Measurements from ENCODE around the gene LRRC8E.
"Not testable (repeated sequence)": the region's sequence is repeated elsewhere in the genome, so short reads cannot be mapped to it uniquely, and the experiment has no call there.

The LRRC8E gene

GRCh38 chr19:7915250-7916102 lies 27.2 kb downstream of the LRRC8E start:
- H3K9me3 Mint-ChIP-seq = no peaks in the 10 kb centered on the region
- H3K4me3 Mint-ChIP-seq = peak overlapping the region; percentile 72 to 75
- ATAC-seq (replicated peaks) = no peak
- H3K36me3 Mint-ChIP-seq (ENCODE audit: insufficient read depth) = peaks cover 62% of the 10 kb centered on the region
- H3K27ac Mint-ChIP-seq = peak overlapping the region; percentile 52 to 86
- DNase-seq = no peak
- peaks cover 20 to 23% of the 10 kb centered on the region in 2 donors for H3K4me1 Mint-ChIP-seq (ENCODE audit: low read depth in 2 of 2)
- peaks cover 5 to 36% of the 10 kb centered on the region in 2 donors for H3K27me3 Mint-ChIP-seq

GRCh38 chr19:7916103-7916954 lies 28.0 kb downstream of the LRRC8E start:
- Mint-ChIP-seq H3K4me1 (ENCODE audit: low read depth in 2 of 2) (peaks cover 23 to 26% of the 10 kb centered on the region in 2 donors), H3K27me3 (peaks cover 5 to 36% of the 10 kb centered on the region in 2 donors), H3K27ac (peak overlapping the region; percentile 52 to 90), H3K36me3 (ENCODE audit: insufficient read depth) (peaks cover 62% of the 10 kb centered on the region), H3K4me3 (peak overlapping the region; percentile 72 to 75), H3K9me3 (no peaks in the 10 kb centered on the region)
- ATAC-seq (replicated peaks) (peak; percentile 27), DNase-seq (peak; percentile 61 to 69 (median 63))

- ATAC-seq (replicated peaks) (no peak), DNase-seq (no peak)
- H3K4me1 Mint-ChIP-seq (ENCODE audit: low read depth in 2 of 2) = peaks cover 27 to 30% of the 10 kb centered on the region in 2 donors
- H3K9me3 Mint-ChIP-seq = no peaks in the 10 kb centered on the region
- H3K36me3 Mint-ChIP-seq (ENCODE audit: insufficient read depth) = peaks cover 56% of the 10 kb centered on the region
- peak overlapping the region; percentile 72 to 75 for H3K4me3 Mint-ChIP-seq
- peaks cover 5 to 36% of the 10 kb centered on the region in 2 donors for H3K27me3 Mint-ChIP-seq
- H3K27ac Mint-ChIP-seq = peak overlapping the region; percentile 52 to 90
These were observed 28.6 kb downstream of the LRRC8E start for GRCh38 chr19:7916955-7917266.

GRCh38 chr19:7917267-7918061 lies 29.2 kb downstream of the LRRC8E start:
- ATAC-seq (replicated peaks) (peak; percentile 23), DNase-seq (peak; percentile 53 to 65 (median 61))
- Mint-ChIP-seq H3K4me1 (ENCODE audit: low read depth in 2 of 2) (peaks cover 30 to 31% of the 10 kb centered on the region in 2 donors), H3K36me3 (ENCODE audit: insufficient read depth) (peaks cover 53% of the 10 kb centered on the region), H3K27me3 (peaks cover 5 to 36% of the 10 kb centered on the region in 2 donors), H3K4me3 (peak overlapping the region; percentile 72 to 75), H3K9me3 (no peaks in the 10 kb centered on the region), H3K27ac (peak overlapping the region; percentile 52 to 90)

- DNase-seq; H3K9me3 Mint-ChIP-seq; ATAC-seq (replicated peaks): not testable (repeated sequence)
- H3K4me3 Mint-ChIP-seq = peak overlapping the region; percentile 71 to 72
- H3K27me3 Mint-ChIP-seq = peaks cover 5 to 36% of the 10 kb centered on the region in 2 donors
- peaks cover 51% of the 10 kb centered on the region for H3K36me3 Mint-ChIP-seq (ENCODE audit: insufficient read depth)
- peak overlapping the region in 1 of 2 donors; percentile 44 for H3K27ac Mint-ChIP-seq
- H3K4me1 Mint-ChIP-seq (ENCODE audit: low read depth in 2 of 2) = peaks cover 30 to 33% of the 10 kb centered on the region in 2 donors
These were observed 29.8 kb downstream of the LRRC8E start for GRCh38 chr19:7918062-7918614.

GRCh38 chr19:7918615-7919421 lies 30.5 kb downstream of the LRRC8E start:
- H3K4me1 Mint-ChIP-seq (ENCODE audit: low read depth in 2 of 2) = peaks cover 31 to 35% of the 10 kb centered on the region in 2 donors

GRCh38 chr19:7919610-7920518 lies 31.6 kb downstream of the LRRC8E start, which contains the start of gene SNAPC2:
Gene SNAPC2 (plus strand): TSS chr19:7920338. CDS start chr19:7920367, 29 bp downstream.
- DNase-seq (peak; percentile 95 to 97 (median 97)), ATAC-seq (replicated peaks) (peak; percentile 65)
- Mint-ChIP-seq H3K27ac (peak within 1 kb of the TSS; percentile 29 to 81), H3K27me3 (peaks cover 5 to 30% of the 10 kb centered on the region in 2 donors), H3K9me3 (no peaks in the 10 kb centered on the region), H3K36me3 (ENCODE audit: insufficient read depth) (peaks cover 50% of the 10 kb centered on the region), H3K4me1 (ENCODE audit: low read depth in 2 of 2) (peaks cover 33 to 35% of the 10 kb centered on the region in 2 donors), H3K4me3 (peak within 1 kb of the TSS; percentile 67 to 85)

More at GRCh38 chr19:7918615-7919421, 30.5 kb downstream of the LRRC8E start:
- ATAC-seq (replicated peaks) (no peak), DNase-seq (no peak)
- H3K36me3 Mint-ChIP-seq (ENCODE audit: insufficient read depth) = peaks cover 53% of the 10 kb centered on the region
- no peaks in the 10 kb centered on the region for H3K9me3 Mint-ChIP-seq
- peak overlapping the region in 1 of 2 donors; percentile 29 for H3K27ac Mint-ChIP-seq
- peaks cover 5 to 36% of the 10 kb centered on the region in 2 donors for H3K27me3 Mint-ChIP-seq
- H3K4me3 Mint-ChIP-seq = peak overlapping the region; percentile 72 to 85

- Mint-ChIP-seq H3K4me1 (ENCODE audit: low read depth in 2 of 2) (peaks cover 30 to 39% of the 10 kb centered on the region in 2 donors), H3K36me3 (ENCODE audit: insufficient read depth) (peaks cover 41% of the 10 kb centered on the region), H3K27ac (peak overlapping the region; percentile 29 to 81), H3K4me3 (peak overlapping the region; percentile 67 to 85), H3K27me3 (peaks cover under 1 to 21% of the 10 kb centered on the region in 2 donors), H3K9me3 (no peaks in the 10 kb centered on the region)
- peak; percentile 96 to 98 (median 96) for DNase-seq
- peak; percentile 57 for ATAC-seq (replicated peaks)
These were observed 32.4 kb downstream of the LRRC8E start for GRCh38 chr19:7920519-7921301.

GRCh38 chr19:7921302-7921966 lies 33.1 kb downstream of the LRRC8E start:
- Mint-ChIP-seq H3K36me3 (ENCODE audit: insufficient read depth) (peaks cover 39% of the 10 kb centered on the region), H3K4me3 (peak overlapping the region; percentile 67 to 85), H3K27ac (peak overlapping the region; percentile 29 to 81), H3K4me1 (ENCODE audit: low read depth in 2 of 2) (peaks cover 28 to 39% of the 10 kb centered on the region in 2 donors), H3K9me3 (no peaks in the 10 kb centered on the region), H3K27me3 (peaks cover 0 to 19% of the 10 kb centered on the region in 2 donors)
- no peak for ATAC-seq (replicated peaks)
- no peak for DNase-seq

Data from effector memory CD8-positive, alpha-beta T cell (primary cell).